Measurements from ENCODE around the gene GRAMD1B.

GRAMD1B gene

DNA sequence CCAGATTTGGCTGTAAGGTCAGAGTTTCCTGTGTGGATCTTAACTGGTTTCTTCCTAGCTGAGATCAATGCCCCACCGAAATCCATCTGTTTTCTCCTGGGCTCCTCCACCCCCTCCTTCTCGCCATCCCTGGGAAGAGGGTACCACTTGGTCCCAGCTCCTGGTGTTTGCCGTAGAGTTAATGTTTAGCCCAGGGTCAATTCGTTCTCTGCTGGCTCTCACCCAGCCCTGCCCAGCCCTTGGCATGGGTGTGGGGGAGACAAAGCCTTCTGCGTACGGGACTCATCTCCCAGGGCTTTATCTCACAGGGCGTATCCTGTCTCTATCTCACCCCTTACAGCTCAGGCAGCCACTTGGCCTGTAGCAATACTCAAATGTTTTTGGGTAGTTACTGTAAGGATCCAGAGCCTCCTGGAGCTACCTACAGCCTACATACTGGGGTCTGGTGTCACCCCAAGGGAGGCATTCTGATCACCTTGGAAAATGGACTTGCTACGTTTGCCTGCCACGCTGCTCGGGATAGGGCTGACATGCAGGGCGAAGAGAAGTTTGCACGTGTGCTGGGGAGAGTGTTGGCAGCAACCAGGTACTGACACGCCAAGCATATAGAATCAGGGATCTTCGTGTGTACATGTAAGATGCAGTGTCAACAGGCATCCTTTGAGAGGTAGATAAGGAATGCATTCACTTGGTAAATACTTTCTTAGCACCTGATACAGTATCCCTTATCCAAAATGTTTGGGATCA is 158.2 kb downstream of the GRAMD1B start:
- no peak for DNase-seq (ENCODE audit: low read depth)

DNA sequence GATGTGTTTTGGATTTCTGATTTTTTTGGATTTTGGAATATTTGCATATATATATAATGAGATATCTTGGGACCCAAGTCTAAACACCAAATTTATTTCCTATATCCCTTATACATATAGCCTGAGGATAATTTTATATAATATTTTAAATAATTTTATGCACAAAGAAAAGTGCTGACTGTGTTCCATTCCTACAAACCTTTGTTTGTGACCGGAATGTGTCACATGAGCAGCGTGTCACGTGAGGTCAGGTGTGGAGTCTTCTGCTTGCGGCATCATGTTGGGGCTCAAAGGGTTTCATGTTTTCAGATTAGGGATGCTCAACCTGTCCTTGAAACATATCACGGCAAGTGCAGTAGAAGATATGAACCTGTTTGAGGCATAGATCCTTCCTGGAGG is 158.8 kb downstream of the GRAMD1B start:
- no peak for DNase-seq (ENCODE audit: low read depth)

GRCh38 chr11:123590296-123590912 is 160.3 kb downstream of the GRAMD1B start:
- no peak for DNase-seq (ENCODE audit: low read depth)

DNA sequence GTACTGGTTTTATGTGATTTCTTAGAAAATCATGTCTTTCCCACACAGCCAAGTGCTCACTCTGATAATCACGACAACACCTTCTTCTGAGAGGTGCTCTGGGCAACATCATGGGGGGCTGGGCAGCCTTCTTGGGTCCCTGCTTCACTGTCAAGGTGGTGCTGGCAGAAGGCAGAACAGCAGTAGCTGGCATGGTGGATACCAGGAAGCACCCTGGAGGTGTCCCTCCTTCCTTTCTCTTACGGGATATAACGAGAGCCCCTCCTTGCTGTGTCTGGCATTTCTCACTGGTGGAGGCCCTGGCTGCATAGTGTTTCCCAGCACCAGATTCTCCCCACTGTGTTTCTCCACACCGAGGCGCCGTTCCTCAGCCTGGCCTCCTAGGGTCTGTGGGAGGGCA is 163.5 kb downstream of the GRAMD1B start:
- DNase-seq (ENCODE audit: low read depth): no peak

GRCh38 chr11:123594188-123594901 is 164.3 kb downstream of the GRAMD1B start:
- no peak for DNase-seq (ENCODE audit: low read depth)

GRCh38 chr11:123594921-123595320 is 164.9 kb downstream of the GRAMD1B start:
- no peak for DNase-seq (ENCODE audit: low read depth)

DNA sequence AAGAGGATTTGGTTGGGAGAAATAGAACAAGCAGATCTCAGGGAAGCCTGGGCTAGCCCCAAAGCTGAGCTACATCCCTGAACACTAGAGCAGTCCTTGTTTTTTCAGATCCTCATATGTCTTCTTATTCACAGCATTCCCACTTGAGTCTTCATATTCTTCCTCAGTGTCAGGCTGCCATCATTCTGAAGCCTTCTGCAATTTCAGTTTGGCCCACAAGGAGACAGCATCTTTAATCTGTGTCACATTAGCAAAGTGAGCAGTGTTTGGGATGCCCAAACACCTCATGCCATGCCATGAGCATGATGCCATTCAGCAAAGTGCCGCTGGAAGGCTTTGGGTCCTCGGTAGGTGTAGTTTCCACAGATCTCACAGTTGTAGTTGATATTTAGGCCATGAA is 167.8 kb downstream of the GRAMD1B start:
- DNase-seq (ENCODE audit: low read depth): no peak

DNA sequence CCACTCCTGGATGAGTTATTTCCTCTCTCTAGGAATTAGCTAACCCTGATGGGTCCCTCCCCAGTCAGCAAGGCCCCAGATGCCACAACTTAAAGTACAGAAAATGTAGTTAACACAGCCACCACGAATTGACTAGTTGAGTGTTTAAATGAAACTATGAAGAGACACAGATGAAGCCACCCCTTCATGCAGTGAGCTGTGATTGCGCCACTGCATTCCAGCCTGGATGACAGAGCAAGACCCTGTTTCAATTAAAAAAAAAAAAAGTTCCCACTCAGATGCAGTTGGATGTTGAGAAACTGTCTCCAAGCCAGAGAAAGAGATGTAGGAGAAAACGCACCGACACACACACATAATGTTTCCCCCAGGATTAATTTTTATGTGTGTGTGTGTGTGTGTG is 171.1 kb downstream of the GRAMD1B start:
- no peak for DNase-seq (ENCODE audit: low read depth)

GRCh38 chr11:123601743-123602142 is 171.7 kb downstream of the GRAMD1B start:
- no peak for DNase-seq (ENCODE audit: low read depth)

DNA sequence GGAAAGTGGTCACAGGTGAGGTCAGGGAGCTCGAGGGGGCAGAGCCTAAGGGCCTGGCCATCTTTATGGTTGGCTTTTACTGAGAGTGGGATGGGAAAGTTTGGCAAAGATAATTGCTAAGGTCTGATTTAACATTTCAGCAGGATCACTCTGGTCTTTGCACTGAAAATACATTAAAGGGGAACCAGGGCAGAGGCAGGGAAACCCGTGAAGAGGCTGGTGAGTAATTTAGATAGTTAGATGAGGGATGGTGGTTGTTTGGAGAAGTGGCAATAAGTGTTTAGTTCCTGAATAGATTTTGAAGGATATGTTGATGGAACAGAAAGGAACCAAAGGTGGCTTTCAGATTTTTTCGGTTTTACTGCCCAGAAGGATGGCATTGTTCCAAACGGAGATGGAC is 173.6 kb downstream of the GRAMD1B start:
- DNase-seq (ENCODE audit: low read depth): no peak

- no peak for DNase-seq (ENCODE audit: low read depth)
Observed at GRCh38 chr11:123607781-123608180, 177.7 kb downstream of the GRAMD1B start.

- DNase-seq (ENCODE audit: low read depth): no peak
Observed at GRCh38 chr11:123608371-123608770, 178.3 kb downstream of the GRAMD1B start.

DNA sequence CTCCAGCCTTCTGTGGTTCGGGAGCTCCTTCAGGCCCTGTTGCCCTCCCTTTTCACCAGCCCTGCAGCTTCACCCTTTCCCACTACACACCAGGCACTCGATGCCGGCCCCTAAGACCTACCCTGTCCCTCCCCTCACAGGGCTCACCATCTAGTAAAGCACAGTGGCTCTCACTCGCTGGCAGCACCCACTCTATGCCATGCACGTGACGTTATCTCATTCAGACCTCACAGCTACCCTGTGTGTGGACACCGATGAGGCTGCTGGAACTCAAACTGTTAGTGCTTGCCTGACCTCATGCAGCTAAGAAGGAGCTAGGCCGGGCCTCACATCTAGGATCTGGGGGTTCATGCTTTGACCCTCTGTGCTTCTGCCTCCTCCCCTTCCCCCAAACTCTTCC is 178.9 kb downstream of the GRAMD1B start:
- DNase-seq (ENCODE audit: low read depth): no peak

DNA sequence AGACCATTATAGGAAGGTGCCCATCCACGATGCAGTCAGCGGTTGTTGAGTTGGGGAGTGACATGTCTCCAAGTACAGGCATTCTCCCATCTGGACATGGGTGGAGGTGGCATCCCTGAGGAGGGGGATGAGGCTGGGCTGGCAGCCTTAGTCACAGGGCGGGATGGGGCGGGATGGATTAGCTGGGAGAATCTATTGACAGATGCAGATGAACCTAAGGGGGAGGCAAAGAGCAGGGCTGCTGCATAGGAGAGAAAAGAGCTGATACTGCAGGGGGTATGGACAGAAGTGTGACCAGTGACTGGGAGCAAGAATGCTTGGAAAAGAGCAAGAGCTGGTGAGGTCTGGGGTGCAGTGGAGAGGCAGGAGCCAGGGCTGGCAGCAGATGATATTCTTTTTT is 181.6 kb downstream of the GRAMD1B start:
- DNase-seq (ENCODE audit: low read depth): no peak

DNA sequence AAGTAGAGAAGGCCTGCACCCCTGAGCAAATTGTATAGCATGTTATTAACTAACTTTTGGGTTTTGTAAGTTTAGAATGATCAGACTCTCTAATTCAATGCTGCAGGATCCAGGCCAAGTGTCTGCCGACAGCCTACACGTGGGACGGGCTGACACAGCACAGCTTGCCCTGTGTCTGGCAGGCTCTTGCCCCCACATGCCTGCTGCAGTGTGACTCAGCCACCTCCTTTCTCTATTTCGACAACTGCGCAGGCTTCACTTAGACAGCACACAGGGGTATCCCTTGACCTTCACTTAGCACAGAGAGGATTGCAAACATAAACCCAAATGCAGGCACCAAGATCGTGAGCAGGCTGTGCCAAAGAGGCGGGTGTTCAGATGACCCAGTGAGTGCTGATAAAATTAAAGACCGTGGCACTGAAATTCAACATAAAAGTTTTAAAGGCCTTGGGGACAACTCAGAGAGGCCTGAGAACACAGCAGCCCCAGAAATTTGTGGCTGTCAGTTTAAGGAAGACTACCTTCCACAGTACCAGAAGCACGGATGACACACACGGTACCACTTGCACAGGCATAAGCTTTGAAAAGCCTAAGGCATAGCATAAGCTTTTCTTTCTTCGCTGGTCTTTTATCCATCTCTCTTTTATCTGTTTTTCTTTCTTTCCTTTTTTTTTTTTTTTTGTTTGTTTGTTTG is 186.6 kb downstream of the GRAMD1B start:
- DNase-seq (ENCODE audit: low read depth): no peak

DNA sequence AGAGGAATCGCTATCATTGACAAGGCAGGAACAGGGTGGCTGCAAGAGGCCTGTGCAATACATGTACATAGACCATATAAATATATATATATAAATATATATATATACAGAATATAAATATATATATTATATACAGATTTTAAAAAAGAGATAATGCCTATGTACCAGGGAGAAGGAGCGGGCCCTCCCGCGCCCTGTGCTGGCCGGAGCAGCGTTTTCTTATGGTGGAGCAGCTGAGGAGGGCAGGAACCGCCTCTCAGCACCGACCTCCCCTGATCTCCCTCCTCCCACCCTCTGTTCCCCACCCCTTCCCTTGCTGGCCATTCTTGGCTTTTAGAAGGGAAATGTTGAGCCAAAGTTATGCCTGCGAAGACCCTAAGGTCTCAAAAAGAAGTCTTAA is 192.5 kb downstream of the GRAMD1B start:
- DNase-seq (ENCODE audit: low read depth): no peak

GRCh38 chr11:123624974-123625373 is 194.9 kb downstream of the GRAMD1B start:
- no peak for DNase-seq (ENCODE audit: low read depth)

DNA sequence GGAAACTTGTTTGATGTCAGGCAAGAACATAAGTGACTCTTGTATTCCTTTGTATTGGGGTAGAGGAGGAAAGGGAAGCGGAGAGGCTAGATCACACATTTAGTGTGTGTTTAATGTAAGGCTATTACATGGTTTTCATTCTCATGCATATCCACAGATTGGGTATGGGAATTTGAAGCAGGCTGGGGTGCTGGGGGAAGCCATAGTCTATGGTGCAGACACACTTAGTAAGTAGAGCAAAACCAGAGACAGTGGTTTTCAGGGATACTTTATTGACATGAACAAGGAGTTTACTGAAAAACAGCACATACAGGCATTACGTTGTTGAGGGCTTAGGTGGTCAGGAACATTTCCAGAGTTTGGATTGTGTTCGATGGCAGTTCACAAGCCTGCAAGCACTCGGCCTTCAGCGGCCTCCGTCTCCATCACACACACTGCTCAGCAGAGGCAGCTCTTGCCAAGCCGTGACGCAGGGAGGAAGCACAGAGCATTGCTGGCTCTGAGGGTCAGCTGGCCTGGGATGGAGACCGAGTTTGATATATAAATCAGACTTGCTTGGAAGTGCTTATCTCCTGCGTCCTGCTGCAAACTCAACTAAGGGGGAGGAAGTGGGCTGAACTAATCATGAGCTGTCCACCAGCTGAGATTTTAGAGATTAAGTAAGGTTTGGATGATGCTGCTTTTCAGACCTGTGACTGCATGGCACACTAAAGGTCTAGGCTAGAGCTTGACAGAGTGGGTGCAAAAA is 199.0 kb downstream of the GRAMD1B start:
- no peak for DNase-seq (ENCODE audit: low read depth)

DNA sequence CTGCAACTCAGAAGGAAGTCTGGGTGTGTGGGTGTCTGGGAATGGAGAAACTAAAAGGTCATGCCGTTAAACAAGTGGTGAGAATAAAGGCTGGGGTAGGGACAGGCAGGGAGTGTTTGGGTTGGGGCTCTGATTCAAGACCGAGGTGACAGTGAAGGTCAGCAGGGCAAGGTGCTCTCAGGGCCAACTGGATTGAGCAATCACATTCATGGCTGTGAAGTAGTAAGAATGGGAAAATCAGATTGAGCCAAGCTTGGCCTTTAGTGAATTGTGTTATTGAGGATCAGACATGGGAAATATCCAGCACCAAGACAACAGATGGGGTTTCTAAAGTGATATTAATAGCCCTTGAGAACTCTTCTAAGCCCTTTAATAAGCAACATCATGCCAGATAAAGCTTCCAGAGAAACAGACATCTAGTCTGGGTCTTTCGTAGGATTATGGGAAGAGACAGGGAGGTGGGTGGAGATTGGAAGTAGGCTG is 200.1 kb downstream of the GRAMD1B start:
- DNase-seq (ENCODE audit: low read depth): no peak

DNA sequence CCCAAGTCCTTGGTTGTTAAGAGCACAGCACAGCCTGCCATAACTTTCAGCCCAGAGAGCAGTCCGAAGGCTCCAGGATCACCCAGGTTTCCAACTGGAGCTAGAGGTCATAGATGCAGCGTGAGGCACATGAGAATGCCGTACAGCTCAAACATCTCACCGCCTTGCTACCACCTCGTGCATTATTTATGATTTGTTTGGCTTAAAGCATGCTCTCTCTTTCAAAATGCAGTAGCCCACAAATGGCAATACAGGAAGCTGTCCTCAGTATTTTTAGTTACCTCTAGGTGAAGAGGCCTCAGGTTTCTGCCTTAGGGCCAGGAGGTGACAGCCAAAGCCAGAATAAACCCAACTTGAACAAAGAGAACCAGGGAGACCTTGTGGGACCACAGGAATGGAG is 210.0 kb downstream of the GRAMD1B start:
- DNase-seq (ENCODE audit: low read depth): no peak

DNA sequence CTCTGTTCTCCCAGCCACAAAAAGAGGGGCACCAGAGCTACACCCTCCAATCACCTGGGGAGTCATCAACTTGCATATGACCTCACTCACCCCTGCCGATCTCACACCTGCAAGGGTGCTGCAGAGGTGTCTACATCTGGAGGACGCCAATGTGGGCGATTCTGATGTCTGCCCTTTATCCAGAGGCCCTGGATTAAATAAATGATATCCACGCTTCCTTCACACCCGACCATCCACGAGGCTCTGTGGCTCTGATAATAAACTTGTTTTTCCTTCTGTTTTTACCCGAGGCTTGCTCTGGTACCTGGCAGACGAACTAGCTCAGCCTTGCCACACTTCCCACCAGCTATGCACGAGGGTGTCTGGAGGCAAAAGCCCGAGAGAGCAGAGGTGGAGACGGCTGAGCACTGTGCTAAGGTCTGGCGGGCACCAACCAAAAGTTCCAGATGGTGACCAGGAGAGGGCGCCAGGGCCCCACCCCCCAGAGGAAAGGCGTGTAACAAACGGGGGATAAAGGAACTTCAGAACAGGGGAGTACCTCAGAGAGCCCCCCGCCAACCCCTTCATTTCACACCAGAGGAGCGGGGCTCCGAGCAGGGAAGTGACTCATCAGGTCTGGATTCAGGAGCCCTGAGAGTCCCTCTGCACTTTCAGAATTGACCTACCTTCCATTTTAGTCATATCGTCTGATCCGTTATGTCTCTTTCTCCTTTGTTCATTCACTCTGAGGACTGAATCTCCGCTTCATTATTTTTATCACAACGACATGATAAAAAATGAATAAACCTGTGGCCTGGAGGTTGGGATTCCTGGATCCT is 210.8 kb downstream of the GRAMD1B start:
- DNase-seq (ENCODE audit: low read depth): peak; percentile 8
